NCI-H446 treated with DMSO at 0.1 percent for 48 hours (cell line): ENCODE results near the gene ALG9.

ENCODE experiments used
- DNase-seq: peaks from one replicate; lab custom pipeline; 2025; lab: John Stamatoyannopoulos, UW

ALG9 gene

GRCh38 chr11:111882202-111882601 lies 10.8 kb upstream of the ALG9 start:
- no peak for DNase-seq

- DNase-seq: no peak
Measured at GRCh38 chr11:111879637-111879960, 8.2 kb upstream of the ALG9 start.

- peak; percentile 95 for DNase-seq
Measured at GRCh38 chr11:111878849-111879636, 7.7 kb upstream of the ALG9 start, which contains the start of the genes CFAP68 and FDXACB1. CFAP68 (plus strand) TSS chr11:111879541; CDS start chr11:111879561, 20 bp downstream. FDXACB1 (minus strand) TSS chr11:111879165; CDS start chr11:111879132, 33 bp downstream.

DNA sequence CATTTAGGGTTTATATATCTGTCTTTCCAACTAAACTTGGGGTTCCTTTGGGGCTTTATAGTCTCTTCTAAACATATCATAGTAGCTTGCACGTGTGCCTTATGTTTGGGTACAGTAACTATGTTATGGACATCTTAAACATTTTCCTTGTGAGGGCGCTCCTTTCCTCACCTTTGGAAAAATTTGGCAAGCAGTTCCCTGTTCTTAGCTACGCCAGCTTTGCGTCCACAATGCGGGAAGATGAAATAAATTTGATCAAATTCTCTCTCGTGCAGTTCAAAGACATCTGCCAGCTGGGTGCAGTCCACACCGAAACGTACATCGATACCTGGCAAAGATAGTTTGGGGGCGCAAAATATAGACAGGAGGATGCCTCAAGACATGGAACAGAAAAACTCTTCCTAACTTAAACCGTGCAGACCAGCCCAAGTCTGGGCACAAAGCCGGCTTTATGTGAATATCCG lies 7.0 kb upstream of the ALG9 start:
- DNase-seq: no peak

GRCh38 chr11:111871693-111872161 lies 346 bp upstream of the ALG9 start:
- no peak for DNase-seq

- DNase-seq: no peak
Measured at GRCh38 chr11:111870522-111870885, 877 bp downstream of the ALG9 start.

DNA sequence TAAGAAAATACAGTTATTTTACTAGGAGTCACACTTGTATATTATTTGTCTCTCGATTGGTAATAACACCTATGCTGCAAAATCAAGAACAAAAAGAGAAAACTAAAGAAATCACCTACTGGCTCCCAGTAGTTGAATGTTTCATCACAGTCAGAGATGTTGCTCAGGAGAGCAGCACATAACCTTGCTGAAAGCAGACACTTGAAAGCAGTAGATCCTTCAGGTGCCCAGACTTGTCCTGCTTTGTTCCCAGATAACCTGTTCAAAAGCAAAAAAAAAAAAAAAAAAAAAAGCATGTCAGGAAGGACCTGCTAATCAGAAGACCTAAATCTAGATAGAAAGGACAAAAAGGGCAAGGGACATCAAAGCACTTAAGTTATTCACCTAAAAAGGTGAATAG lies 1.3 kb downstream of the ALG9 start:
- no peak for DNase-seq

GRCh38 chr11:111860257-111860656 lies 11.1 kb downstream of the ALG9 start:
- DNase-seq: no peak

DNA sequence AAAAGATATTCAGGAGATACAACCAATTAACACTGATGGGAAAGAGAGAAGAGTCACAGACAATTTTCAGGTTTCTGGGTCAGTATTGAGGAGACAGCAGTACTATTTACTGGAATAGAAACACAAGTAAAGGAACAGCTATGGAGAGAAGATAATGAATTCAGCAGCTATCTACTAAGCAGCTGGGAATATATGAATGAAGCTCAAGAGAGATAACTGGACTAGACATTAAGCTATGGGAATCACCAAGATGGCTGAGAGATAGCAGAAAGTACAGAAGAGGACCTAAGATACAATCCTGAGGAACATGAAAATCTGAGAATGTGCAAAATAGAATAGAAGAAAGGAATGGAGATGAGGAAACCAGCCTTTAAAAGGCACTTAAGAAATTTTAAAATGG lies 15.9 kb downstream of the ALG9 start:
- DNase-seq: no peak

DNA sequence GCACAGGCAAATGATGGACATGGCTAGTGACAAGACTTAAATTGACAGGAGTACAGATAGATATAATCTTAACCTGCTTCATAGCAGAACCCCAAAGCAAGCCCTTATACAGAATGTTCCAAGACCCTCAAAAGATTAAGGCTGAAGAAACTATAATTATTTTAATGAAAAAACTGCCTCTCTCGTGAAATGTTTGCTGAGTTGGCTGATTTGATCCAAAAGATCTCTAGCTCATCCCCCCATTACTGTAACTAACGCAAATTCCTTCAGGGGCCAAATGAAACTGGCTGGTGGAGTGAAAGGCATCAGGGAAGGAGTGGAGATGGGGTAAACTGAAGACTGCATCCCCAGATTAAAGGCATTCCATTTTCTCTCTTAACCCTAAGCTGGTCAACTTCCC lies 19.3 kb downstream of the ALG9 start:
- DNase-seq: no peak

DNA sequence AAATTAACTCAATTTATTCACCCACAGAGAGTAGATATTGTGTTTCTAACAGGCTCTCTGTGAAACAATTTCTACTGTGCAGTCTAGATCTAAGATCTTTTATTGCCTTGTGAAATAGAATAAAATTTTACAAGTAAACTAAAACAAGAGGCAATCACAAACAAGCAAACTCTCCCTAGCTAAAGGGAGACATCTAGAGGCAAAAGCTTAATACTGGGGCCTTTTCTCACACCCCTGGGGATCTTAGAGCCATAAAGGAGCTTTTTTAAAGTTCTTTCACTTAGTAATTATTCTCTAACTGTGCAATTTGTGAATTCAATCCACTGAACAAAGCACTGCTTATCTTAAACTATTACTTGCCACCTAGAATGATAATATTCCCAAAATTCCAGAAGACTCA lies 19.7 kb downstream of the ALG9 start:
- peak; percentile 3 for DNase-seq

DNA sequence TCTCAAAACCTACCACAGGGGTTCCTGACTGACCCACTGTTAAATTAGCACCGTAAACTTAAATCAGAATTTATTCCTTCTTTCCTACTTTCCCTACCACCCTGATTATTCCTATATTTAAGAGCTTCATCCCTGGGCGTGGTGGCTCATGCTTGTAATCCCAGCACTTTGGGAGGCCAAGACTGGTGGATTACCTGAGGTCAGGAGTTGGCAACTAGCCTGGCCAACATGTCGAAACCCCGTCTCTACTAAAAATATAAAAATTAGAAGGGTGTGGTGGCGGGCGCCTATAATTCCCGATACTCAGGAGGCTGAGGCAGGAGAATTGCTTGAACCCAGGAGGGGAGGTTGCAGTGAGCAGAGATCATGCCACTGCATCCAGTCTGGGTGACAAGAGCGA lies 20.3 kb downstream of the ALG9 start:
- DNase-seq: no peak

DNA sequence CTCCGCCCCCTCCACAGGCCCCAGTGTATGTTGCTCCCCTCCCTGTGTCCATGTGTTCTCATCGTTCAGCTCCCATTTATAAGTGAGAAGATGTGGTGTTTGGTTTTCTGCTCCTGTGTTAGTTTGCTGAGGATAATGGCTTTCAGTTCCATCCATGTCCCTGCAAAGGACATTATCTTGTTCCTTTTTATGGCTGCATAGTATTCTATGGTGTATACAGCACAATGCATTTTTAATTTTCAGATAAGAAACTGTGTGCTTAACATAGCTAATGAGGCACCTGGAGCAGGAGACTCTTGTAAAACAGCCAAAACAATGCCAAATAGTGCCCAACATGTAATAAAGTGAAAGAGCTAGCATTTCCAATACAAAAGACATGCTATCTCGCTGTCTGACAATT lies 21.8 kb downstream of the ALG9 start:
- DNase-seq: no peak

GRCh38 chr11:111846636-111847035 lies 24.7 kb downstream of the ALG9 start:
- no peak for DNase-seq

GRCh38 chr11:111846063-111846462 lies 25.3 kb downstream of the ALG9 start:
- no peak for DNase-seq

DNA sequence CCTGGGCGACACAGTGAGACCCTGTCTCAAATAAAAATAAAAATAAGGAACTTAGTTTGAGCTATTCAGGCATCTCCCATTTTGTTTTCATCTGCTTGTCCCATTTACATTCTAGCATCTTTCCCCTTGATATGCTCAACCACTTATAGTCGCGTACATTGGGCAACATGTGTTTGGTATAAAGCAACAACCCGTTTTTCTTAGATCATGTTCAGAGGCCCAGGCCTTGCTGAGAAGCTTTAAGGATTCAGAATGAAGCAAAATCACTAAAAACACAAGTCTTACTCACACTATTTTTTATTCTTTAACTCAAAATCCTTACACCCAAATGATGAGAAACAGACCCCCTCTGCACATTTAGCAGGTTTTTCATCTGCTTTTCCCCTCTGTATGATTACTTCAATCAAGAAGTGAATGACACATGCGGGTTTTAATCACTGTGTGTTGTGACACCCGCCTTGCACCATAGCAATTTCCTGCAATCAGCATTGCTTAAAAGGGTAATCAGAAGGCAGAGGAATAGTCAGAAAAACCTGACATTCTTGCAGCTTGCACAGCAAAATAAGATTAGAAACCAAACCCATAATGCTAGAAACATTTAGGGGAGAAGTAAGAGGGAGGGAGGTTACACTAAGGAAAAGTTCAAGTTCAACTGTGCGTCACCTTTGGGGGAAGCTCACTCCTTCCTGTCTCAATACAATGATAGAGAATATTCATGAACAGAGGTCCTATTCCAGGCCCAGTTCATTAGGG lies 25.9 kb downstream of the ALG9 start:
- DNase-seq: no peak

GRCh38 chr11:111843661-111844060 lies 27.7 kb downstream of the ALG9 start:
- no peak for DNase-seq

DNA sequence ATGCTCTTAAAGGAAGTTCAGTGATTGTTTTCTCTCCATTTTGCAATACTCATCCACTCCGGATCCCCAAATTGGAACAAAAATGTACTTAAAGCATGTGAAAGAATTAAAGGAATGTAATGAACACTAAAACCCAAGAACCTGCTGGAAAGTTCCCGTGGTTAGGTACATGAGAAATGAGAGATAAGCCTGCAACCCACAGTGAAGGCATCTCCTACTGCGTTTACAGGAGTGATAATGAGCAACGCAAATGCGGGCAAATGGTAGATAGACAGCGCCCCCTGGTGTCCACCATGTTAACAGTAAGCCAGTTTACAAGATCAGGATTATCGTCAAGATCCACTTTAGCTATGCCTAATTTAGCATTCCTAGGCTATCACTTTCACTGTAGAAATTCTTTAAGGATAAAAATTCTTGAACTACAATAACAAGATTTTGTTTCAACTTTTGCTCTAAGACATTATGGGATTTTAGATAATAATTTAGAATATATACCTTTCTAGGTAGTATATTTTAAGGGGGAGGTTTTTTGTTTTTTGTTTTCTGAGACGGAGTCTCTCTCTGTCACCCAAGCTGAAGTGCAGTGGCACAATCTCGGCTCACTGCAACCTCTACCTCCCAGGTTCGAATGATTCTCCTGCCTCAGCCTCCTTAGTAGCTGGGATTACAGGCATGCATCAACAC lies 29.9 kb downstream of the ALG9 start:
- peak; percentile 51 for DNase-seq

DNA sequence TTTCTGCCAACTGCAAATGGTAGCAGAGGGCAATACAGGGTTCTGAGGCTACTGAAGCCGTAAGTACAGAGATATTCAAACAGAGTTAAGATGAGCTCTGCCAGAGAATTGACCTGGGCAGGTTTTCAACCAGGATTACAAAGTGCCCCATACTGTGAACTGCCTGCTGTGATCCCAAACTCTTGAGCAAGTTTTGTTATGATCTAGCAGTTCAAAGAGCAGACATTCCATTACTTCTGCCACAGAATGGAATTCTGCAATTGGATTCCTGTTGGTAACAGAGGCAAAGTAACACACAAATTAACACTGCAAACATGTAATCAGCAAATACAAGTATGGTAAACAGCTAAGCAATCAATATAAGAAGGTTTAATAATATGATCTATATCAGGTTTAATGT lies 31.2 kb downstream of the ALG9 start:
- DNase-seq: no peak

- no peak for DNase-seq
Measured at GRCh38 chr11:111838054-111838453, 33.3 kb downstream of the ALG9 start.

GRCh38 chr11:111837366-111837891 lies 34.0 kb downstream of the ALG9 start:
- no peak for DNase-seq

- no peak for DNase-seq
Measured at GRCh38 chr11:111836721-111837120, 34.7 kb downstream of the ALG9 start.
